NCI-H1436 treated with DMSO at 0.1 percent for 48 hours (cell line): ENCODE data around the gene SZT2.
A peak's percentile ranks its signal among the peaks of the same experiment; 100 is the strongest.

ENCODE experiments used
- DNase-seq: peaks from one replicate; lab custom pipeline; 2025; lab: John Stamatoyannopoulos, UW

The SZT2 gene

DNA sequence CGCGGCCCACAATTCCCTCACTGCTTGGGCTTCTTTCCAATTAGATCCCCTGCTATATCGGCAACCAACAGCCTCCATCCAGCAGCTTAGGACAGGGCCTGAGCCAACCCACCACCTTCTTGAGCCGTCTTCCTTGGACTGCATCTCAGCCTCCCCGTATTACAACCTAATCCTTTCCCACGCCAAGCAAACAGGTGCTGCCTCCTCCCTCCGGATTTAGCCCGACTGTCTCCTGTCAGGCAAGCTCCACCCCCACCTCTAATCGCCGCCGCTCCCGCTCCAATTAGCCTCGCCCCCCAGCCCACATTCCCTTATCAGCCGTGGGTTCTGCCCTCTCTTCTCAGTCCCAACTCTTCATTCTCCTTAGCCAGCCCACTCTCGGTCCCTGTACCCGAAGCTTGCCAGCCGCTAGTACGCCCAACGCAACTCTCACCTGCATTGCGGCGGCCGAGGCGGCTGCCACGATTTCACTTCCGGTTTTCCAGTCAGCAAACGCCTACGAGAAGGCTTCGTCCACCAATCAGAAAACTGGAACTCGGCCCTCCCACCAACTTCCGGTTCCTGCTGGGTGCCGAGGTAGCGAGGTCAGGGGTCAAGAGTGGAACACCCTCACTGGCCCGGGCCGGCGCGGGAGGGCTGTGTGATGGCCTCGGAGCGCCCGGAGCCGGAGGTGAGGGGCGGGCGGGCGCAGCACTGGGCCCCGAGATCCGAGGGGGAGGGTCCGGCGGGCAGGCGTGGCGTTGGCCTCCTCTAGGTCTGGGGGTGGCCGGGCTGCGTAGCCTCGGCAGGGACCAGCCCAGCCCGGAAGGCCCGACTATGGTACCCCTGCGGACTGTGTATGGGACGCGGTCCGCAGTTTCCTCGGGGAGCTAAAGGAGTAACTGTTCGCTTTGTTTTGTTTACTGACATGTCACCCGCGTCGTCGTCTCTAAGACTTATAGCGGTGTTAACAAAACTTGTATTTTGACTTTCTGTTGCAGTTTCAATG, at the start of gene SZT2, which contains the start of gene MED8:
Gene SZT2, plus strand, starts transcription at position 574 of the 988 bp plus-strand sequence. Its CDS starts 70 bp downstream, at position 644.
Gene MED8, minus strand, starts transcription at position 475 of the 988 bp plus-strand sequence. Its CDS starts 36 bp downstream, at position 439.
- peak; percentile 85 for DNase-seq

DNA sequence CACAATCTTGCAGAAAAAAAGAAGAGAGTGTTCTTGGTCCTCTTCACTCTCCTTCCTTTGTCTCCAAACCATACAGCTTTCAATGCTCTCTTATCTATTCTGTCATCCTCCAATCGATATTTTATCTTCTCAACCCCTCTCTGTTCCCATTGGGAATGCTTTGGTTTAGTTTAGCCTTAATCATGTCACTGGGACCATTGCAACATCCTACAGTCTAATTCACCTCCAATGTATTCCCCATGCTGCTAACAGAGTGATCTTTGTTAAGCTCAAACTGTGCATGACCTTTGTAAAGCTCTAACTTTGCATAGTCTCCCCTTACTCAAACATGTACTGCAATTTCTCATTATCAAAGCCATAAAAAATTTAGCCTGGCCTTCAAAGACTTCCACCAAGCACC, 49.1 kb upstream of the SZT2 start:
- DNase-seq, result no peak

DNA sequence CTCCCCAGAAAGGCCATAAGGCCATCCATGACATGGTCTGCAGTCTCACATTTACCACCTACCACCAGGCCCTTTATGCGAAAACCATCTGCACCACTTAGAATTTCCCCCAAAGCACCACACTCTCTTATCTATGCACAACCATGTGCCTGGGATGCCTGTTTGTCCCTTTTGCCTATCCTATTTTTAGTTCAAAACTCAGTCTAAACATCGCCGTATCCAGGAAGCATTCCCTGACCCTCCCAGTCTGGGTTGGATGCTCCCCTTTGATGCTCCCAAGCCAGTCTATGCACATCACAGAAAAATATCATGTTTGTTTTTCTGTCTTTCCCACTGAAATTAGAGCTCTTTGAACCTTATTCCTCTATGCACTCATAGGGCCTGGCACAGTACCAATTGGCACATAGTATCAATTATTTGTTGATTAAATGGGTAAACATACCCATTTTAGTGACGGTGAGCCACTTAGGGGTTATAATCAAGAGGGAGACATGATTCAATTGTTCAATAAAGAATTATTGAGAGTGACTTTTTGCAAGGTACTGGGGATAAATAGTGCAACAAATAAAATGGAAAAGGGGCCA, 45.3 kb upstream of the SZT2 start:
- DNase-seq, result no peak

DNA sequence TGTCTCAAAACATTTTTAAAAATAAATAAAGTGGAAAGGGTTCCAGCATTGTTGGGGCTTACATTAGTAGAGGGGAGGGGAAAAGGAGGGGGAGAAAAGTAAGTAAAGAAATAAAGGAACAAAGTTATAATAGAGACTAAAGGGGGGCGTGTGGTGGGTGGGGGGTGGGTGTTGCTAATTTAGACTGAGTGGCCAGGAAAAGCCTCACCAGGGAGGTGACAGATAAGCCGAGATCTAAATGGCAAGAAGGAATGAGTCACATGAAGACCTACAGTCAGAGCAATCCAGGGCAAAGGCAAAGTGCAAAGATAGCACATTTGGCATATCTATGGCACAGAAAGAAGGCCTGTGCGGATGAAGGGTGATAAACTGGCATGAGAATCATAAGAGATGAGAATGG, 44.6 kb upstream of the SZT2 start:
- DNase-seq, result no peak

DNA sequence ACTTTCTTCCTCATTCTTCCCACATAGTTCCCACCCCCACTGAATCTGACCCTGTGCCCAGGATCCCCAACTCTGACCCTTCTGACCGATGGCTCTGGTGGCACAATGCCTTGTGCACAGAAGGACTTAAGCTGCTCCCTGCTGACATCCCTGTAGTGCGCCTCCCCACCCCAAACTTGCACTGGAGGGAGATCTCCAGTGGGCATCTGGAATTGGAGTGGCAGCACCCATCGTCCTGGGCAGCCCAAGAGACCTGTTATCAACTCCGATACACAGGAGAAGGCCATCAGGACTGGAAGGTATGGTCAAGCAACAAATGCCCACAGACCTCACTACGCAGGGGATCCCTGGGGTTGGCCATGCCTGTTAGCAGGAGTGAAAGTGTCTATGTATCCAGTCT, 43.1 kb upstream of the SZT2 start:
- DNase-seq, result no peak

DNA sequence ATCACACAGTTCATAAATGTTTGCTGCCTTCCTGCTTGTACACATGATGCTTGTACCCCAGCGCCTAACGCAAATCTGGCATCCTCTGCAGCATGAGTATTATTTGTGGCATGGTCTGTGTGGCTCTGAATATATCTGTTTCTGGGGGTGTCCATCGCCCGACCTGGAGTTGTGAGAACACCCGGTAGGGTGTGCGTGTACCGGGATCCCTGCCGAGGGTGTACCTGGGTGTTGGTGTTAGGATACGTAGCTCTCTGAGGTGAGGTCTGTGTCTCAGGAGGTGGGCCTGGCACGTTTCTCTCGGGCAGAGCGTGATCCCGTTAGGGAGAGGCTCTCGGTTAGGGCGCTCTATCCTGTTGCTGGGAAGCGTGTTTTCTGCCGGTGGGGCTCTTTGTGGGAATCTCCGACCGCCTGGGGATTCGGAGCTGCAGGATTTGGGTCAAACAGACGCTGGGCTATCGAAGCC, 41.3 kb upstream of the SZT2 start:
- DNase-seq, result peak; percentile 44

DNA sequence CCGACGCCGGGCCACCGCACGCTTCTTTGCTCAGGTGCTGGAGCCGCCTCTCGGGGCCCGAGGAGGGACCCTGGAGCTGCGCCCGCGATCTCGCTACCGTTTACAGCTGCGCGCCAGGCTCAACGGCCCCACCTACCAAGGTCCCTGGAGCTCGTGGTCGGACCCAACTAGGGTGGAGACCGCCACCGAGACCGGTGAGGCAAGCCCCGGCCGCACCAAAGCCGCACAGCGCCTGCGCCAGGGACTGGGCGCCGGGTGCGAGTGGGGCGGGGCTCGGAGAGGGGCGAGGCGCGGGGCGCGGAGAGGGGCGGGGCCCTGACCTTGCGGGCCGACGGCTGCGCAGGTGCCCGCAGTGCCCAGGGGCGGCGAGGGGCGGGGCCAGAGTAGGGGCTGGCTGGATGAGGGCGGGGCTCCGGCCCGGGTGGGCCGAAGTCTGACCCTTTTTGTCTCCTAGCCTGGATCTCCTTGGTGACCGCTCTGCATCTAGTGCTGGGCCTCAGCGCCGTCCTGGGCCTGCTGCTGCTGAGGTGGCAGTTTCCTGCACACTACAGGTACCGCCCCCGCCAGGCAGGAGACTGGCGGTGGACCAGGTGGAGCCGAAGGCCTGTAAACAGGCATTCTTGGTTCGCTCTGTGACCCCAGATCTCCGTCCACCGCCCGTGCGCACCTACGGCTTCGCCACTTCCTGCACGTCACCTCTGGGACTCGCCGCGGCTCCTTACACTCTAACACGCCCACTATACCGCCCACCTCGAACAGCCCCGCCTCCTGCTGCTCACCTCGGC, 40.7 kb upstream of the SZT2 start:
- DNase-seq, result peak; percentile 63

DNA sequence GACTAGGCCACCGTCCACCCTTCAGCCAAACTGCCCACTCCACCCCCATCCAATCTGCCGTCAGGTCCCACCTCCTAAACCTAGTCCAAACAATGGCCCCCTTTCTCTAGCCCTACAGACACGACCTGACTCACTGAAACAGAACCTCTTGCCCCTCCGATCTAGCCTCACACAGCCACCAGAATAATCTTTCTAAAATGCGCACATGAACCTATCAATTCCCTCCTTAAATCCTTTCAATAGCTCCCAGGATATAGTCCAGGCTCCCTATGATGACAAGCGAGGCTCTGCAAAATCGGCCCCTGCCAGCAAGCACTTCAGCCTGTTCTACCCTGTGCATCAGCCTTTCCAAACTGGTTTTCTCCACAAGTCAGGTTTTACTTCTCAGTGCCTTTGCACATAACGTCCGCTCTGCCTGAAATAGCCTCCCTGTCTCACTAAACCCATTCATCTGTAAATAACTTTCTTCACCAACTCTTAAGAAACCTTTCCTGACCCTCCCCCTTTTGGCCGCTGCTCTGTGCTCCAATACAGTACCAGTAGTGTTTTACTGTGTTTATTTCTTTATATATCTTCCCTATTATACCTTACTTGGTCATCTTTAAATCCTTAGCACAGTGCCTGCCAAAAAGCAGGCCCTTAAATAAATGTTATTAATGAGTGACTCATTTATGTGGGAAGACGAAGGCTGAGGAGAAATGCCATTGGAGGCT, 39.9 kb upstream of the SZT2 start:
- no peak for DNase-seq

DNA sequence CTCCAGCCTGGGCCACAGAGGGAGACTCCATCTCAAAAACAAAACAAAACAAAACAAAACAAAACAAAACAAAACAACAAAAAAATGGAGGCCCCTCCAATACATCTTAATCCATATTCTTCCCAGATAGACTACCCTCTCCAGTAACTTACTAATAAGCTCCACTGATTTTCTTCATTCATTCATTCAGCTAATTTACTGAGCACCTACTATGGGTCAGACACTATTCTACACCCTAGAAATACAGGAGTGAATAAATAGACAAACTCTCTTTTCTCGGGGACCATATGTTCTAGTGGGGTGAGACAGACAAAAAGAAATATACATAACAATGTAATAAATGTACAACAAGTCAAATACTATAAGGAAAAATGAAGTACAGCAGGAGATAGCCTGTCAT, 38.7 kb upstream of the SZT2 start:
- no peak for DNase-seq

DNA sequence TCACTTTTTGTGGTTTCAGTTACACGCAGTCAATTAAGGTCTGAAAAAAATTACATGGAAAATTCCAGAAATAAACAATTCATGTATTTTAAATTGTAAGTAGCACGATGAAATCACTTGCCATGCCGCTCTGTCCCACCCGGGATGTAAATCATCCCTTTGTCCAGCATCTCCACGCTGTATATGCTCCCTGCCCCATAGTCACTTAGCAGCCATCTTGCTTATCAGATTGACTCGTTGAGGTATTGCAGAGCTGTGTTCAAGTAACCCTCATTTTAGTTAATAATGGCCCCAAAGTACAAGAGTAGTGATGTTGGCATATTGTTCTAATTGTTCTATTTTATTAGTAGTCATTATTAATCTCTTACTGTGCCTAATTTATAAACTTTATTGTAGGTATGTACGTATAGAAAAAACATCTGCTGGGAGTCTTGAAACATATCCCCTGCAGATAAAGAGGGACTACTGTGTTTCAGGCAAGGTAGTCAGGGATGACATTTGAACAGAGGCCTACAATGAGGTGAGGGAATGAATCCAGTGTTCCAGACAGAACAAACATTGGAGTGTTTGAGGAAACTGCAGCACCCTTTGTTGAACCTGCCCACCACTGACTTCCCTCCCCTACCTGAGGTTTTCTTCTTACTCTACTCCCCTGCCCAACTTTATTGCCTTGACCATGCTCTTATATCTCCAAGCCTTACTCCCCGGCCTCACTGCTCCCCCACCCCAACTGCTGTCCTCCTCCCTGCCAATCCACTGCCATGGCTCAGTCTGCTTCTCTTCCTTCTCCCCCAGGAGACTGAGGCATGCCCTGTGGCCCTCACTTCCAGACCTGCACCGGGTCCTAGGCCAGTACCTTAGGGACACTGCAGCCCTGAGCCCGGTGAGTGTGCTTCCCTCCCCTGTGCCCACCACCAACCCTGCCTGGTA, 38.0 kb upstream of the SZT2 start:
- no peak for DNase-seq

DNA sequence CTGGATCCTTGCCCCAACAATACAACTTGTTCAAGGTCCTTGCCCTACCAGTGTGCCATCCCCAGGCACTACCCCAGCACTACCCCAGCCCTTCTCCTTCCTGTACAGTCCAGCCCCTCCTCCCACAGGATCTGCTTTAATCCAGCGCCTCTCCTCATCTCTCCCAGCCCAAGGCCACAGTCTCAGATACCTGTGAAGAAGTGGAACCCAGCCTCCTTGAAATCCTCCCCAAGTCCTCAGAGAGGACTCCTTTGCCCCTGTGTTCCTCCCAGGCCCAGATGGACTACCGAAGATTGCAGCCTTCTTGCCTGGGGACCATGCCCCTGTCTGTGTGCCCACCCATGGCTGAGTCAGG, 37.4 kb upstream of the SZT2 start:
- no peak for DNase-seq

DNA sequence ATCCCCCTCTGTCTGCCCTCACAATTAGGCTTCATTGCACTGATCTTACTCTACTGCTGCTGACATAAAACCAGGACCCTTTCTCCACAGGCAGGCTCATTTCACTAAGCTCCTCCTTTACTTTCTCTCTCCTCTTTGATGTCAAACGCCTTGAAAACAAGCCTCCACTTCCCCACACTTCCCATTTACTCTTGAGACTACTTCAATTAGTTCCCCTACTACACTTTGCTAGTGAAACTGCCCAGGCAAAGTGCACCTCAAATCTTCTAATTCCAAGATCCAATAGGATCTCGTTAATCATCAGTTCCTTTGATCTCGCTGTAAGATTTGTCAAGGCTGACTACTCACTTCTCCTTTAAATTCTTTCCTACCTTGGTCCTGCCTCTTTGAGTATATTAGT, 36.8 kb upstream of the SZT2 start:
- no peak for DNase-seq

DNA sequence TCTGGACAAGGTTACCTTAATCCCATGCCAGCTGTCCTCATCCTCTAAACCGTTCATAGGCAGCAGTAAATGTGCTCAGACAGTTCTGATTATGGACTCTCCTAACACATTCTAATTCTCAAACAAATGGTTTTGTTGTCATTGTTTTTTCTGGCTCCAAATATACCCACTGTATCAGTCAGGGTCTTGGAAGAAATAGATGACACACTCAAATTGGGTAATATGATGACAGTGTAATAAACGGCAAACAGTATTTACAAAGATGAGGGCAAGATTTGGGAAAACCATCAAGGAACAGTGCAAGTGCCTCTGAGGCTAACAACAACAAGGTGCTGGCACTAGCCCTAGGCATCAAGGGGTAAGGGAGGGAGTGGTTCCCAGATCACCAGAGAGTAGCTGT, 35.2 kb upstream of the SZT2 start:
- DNase-seq, result no peak

DNA sequence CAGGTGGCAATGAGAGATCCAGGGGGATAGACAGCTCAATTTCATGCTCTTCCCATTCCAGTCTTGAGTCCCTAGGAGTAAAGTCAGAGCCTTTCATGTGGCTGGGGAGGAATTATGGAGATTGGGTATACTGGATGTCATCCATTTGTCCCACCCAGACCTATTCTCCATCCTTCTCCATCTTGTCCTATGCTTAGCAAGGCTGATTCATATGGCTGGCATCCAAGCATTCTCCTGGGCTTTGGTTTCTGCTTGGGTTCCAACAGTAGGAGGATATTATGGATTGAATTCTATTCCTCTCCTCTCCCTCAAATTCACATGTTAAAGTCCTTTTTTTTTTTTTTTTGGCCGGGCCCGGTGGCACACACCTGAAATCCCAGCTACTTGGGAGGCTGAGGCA, 34.8 kb upstream of the SZT2 start:
- no peak for DNase-seq

DNA sequence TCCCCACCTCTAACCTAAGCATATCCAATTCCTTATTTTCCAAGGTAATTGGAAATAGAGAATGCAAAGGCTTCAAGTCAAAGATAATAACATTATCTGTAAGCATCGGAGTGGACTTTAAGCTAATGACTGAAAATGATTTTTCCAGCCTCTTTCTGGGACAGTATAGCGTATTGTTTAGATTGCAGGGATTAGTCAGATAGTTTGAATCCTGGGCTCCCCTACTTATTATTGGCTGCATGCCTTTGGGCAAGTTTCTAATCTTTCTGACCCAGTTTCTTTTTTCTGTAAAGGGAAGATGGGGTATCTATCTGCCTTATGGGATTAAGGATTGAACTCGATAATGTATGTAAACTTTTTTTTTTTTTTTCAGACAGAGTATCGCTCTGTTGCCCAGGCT, 32.4 kb upstream of the SZT2 start:
- DNase-seq, result no peak

DNA sequence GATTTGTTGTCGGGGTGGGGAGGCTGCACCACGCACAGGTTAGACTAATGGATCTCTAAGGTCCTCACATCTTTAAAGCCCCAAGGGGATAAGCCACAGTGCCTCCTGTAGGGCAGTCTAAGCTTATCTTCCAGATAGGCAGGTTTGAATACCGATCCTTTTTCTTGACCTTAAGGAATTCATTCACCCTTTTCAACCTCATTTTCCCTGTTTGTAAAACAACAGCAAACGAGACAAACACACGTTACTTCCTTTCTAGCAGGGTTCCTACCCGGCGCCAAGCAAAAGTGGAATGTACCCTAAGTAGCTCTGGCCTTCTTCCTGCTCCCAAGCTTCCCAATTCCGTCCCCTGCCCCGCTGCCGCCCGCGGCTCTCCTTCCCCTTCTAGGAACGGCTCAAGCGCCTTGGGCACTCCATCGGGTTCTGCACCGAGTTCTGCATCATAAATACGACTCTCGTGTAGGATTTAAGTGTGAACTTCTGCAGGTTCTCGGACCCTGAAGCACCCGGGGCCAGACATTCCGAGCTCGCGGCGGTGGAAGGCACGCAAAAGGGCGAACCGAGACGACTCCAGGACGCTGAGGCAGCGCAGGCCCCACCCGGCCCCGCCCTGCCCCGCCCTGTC, 31.5 kb upstream of the SZT2 start:
- peak; percentile 25 for DNase-seq

DNA sequence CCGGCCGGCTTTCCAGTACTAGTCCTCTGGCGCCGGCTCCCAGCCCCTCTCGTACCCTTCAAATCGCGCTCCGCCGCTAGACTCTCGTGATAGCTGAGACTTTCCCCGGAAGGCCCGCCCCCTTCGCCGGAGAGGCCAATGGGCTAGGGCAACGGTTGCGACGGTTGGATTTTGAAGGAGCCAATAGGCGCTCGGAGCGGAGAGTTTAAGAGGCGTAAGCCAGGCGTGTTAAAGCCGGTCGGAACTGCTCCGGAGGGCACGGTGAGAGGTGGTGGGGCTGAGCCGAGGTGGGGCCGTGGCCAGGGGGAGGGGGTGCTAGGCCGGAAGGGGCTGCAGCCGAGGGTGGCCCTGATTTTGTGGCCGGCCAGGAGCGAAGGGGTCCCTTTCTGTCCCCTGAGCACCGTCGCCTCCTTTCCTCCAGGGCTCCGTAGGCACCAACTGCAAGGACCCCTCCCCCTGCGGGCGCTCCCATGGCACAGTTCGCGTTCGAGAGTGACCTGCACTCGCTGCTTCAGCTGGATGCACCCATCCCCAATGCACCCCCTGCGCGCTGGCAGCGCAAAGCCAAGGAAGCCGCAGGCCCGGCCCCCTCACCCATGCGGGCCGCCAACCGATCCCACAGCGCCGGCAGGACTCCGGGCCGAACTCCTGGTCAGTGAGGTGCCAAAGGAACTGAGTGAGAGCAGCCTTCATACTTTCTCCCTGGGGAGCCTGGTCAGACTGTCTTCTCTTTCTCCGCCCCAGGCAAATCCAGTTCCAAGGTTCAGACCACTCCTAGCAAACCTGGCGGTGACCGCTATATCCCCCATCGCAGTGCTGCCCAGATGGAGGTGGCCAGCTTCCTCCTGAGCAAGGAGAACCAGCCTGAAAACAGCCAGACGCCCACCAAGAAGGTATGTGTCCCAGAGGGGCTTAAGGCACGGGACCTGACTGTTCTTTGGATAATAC, 30.7 kb upstream of the SZT2 start, which contains the start of gene CDC20:
Gene CDC20, plus strand, starts transcription at position 236 of the 948 bp plus-strand sequence. Its CDS starts 235 bp downstream, at position 471.
- peak; percentile 86 for DNase-seq

DNA sequence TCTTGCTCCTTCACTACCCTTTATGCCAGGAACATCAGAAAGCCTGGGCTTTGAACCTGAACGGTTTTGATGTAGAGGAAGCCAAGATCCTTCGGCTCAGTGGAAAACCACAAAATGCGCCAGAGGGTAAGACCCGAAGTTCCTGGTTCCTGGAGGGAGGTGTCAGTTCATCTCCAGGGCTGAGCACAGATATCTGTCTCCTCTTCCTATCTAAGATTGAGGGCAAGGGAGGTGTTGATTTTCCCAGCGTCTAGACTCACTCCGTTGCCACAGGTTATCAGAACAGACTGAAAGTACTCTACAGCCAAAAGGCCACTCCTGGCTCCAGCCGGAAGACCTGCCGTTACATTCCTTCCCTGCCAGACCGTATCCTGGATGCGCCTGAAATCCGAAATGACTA, 30.0 kb upstream of the SZT2 start:
- no peak for DNase-seq

DNA sequence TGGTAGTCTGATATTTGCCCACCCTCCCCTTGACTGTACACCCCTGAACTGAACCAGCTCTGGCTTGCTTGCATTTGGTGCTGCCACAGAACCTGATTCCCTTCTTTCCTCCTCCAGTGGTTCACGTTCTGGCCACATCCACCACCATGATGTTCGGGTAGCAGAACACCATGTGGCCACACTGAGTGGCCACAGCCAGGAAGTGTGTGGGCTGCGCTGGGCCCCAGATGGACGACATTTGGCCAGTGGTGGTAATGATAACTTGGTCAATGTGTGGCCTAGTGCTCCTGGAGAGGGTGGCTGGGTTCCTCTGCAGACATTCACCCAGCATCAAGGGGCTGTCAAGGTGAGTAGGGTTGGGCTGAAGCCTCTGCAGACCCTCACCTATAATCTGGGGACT, 29.1 kb upstream of the SZT2 start:
- no peak for DNase-seq
